Measurements from ENCODE around the gene COX6B2. TPM values are rescaled to one million over a fixed set of nuclear protein-coding genes. Genes with fewer than 3 reads are reported as not detected.

The COX6B2 gene
- total RNA-seq, 4 donors from 2014 or later = 0.14 to 4.6 TPM; not detected in 2

GRCh38 chr19:55392820-55393761 is 38.6 kb upstream of the COX6B2 start:
- Histone ChIP-seq H3K9me3 (no peaks in the 10 kb centered on the region), H3K36me3 (no peaks in the 10 kb centered on the region), H3K27me3 (no peaks in the 10 kb centered on the region), H3K4me3 (no peak overlapping the region), H3K4me1 (peaks cover 0 to 7% of the 10 kb centered on the region in 2 donors), H3K27ac (no peak overlapping the region)
- no peak for DNase-seq
- TF ChIP-seq CTCF (IDR thresholded peaks at IDR 0.05) = no peak
- intact Hi-C loops (cut with DNase I; ENCODE audit: low total_unique reads) = no loop called here

- Histone ChIP-seq H3K27ac (no peak overlapping the region), H3K4me3 (no peak overlapping the region), H3K4me1 (peaks cover 9 to 19% of the 10 kb centered on the region in 2 donors), H3K27me3 (no peaks in the 10 kb centered on the region), H3K36me3 (no peaks in the 10 kb centered on the region), H3K9me3 (no peaks in the 10 kb centered on the region)
- intact Hi-C loops (cut with DNase I; ENCODE audit: low total_unique reads) = no loop called here
- TF ChIP-seq POLR2A (IDR thresholded peaks at IDR 0.05) = no peak
- no peak for TF ChIP-seq CTCF (IDR thresholded peaks at IDR 0.05)
- DNase-seq = no peak
Observed at GRCh38 chr19:55391702-55392615, 37.4 kb upstream of the COX6B2 start.

- intact Hi-C loops (cut with DNase I; ENCODE audit: low total_unique reads) = no loop called here
- DNase-seq = no peak
- TF ChIP-seq CTCF (IDR thresholded peaks at IDR 0.05) = no peak
- TF ChIP-seq POLR2A (IDR thresholded peaks at IDR 0.05) = no peak
- Histone ChIP-seq H3K36me3 (no peaks in the 10 kb centered on the region), H3K27ac (no peak overlapping the region), H3K4me3 (no peak overlapping the region), H3K27me3 (no peaks in the 10 kb centered on the region), H3K9me3 (no peaks in the 10 kb centered on the region), H3K4me1 (peaks cover 12 to 22% of the 10 kb centered on the region in 2 donors)
Observed at GRCh38 chr19:55391191-55391670, 36.7 kb upstream of the COX6B2 start.

GRCh38 chr19:55390461-55390880 is 36.0 kb upstream of the COX6B2 start:
- Histone ChIP-seq H3K4me3 (no peak overlapping the region), H3K36me3 (no peaks in the 10 kb centered on the region), H3K27ac (no peak overlapping the region), H3K27me3 (no peaks in the 10 kb centered on the region), H3K9me3 (no peaks in the 10 kb centered on the region), H3K4me1 (peaks cover 12 to 22% of the 10 kb centered on the region in 2 donors)
- DNase-seq = no peak
- intact Hi-C loops (cut with DNase I; ENCODE audit: low total_unique reads) = no loop called here
- TF ChIP-seq POLR2A (IDR thresholded peaks at IDR 0.05) (no peak), CTCF (IDR thresholded peaks at IDR 0.05) (no peak)

Measured in uterus (tissue), 4 donors.